Osteocyte (in vitro differentiated cells): ENCODE data around the gene GTF2H1. TPM values are rescaled to one million over a fixed set of nuclear protein-coding genes. Genes with fewer than 3 reads are reported as not detected.

Source experiments
- DNase-seq: peaks from one replicate; pipeline ENCODE4 v3.0.0; 2021; ENCODE audit warnings: mixed read lengths; ENCODE audit not compliant: unreplicated experiment; ENCODE audit errors: extremely low spot score
- H3K27ac Mint-ChIP-seq: one replicate; pipeline ENCODE4 v1.8.0; 2021; ENCODE audit warnings: mild to moderate bottlenecking, mixed read lengths; ENCODE audit not compliant: unreplicated experiment
- H3K27me3 Mint-ChIP-seq: one replicate; pipeline ENCODE4 v1.8.0; 2021; ENCODE audit warnings: mixed read lengths; ENCODE audit not compliant: unreplicated experiment
- H3K36me3 Mint-ChIP-seq: one replicate; pipeline ENCODE4 v1.8.0; 2021; ENCODE audit warnings: mixed read lengths; ENCODE audit not compliant: unreplicated experiment
- H3K4me1 Mint-ChIP-seq: one replicate; pipeline ENCODE4 v1.8.0; 2021; ENCODE audit warnings: mixed read lengths; ENCODE audit not compliant: unreplicated experiment
- H3K4me3 Mint-ChIP-seq: one replicate; pipeline ENCODE4 v1.8.0; 2021; ENCODE audit warnings: mild to moderate bottlenecking, moderate library complexity, mixed read lengths; ENCODE audit not compliant: unreplicated experiment
- H3K9me3 Mint-ChIP-seq: one replicate; pipeline ENCODE4 v1.8.0; 2021; ENCODE audit warnings: mixed read lengths; ENCODE audit not compliant: unreplicated experiment
- microRNA-seq: library from miRNA; unstranded; fragments of <30 nt; microRNA quantifications from one replicate; pipeline ENCODE4 v1.1.0, GENCODE V29; 2020; ENCODE audit not compliant: unreplicated experiment
- total RNA-seq: library from RNA; stranded (reverse); gene quantifications from 2 replicates; pipeline ENCODE4 v1.2.1, GENCODE V29; 2021
- TF ChIP-seq, protein P1 (sequence below): fragments of 200-600 bp; sonication (generic); IDR thresholded peaks from 2 replicates; pipeline ENCODE4 v1.5.0; 2021; ENCODE audit warnings: antibody characterized with exemption, mild to moderate bottlenecking, moderate library complexity

GTF2H1 gene
- total RNA-seq, 1 donor from 2014 or later: 91.1 TPM

DNA sequence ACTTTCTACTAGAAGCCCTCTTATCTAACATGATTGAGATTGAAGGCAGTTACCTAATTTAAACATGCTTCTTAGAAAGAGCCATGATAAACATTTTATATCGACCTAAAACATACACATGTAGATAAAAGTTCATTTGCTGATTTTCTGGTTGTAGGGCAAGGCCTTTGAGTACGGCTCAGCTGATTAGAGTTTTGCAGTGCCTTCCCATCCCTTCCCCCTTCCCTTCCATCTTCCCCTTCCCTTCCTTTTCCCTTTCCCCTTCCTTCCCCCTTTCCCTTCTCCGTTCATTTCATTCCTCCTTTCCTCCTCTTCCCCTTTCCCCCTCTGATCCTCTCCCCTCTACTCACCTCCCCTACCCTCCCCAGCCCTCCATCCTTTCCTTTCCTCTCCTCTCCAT is 94.1 kb downstream of the GTF2H1 start:
- no peaks in the 10 kb centered on the region for H3K27me3 Mint-ChIP-seq
- H3K4me3 Mint-ChIP-seq: no peak overlapping the region
- H3K9me3 Mint-ChIP-seq: no peaks in the 10 kb centered on the region

More for the DNA sequence above, 94.1 kb downstream of the GTF2H1 start:
- Mint-ChIP-seq H3K36me3 (no peaks in the 10 kb centered on the region), H3K27ac (no peak overlapping the region), H3K4me1 (peaks cover 16% of the 10 kb centered on the region)
- TF ChIP-seq, protein P1, sequence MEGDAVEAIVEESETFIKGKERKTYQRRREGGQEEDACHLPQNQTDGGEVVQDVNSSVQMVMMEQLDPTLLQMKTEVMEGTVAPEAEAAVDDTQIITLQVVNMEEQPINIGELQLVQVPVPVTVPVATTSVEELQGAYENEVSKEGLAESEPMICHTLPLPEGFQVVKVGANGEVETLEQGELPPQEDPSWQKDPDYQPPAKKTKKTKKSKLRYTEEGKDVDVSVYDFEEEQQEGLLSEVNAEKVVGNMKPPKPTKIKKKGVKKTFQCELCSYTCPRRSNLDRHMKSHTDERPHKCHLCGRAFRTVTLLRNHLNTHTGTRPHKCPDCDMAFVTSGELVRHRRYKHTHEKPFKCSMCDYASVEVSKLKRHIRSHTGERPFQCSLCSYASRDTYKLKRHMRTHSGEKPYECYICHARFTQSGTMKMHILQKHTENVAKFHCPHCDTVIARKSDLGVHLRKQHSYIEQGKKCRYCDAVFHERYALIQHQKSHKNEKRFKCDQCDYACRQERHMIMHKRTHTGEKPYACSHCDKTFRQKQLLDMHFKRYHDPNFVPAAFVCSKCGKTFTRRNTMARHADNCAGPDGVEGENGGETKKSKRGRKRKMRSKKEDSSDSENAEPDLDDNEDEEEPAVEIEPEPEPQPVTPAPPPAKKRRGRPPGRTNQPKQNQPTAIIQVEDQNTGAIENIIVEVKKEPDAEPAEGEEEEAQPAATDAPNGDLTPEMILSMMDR: no peak
- no peak for DNase-seq

Small RNA genes lying within 50 kb of the gene (microRNA-seq; reads per million reads assigned to microRNA genes)
- gene MIR3159: not detected

Other genes starting within 250 kb of the GTF2H1 start
- 14.9 and 17.6 TPM in 2 replicates for gene SAAL1, start 216.5 kb upstream of the GTF2H1 start, total RNA-seq
- gene MRGPRX3, start 190.0 kb upstream of the GTF2H1 start, total RNA-seq: not detected in 2 replicates
- not detected in 2 replicates for gene MRGPRX4, start 149.7 kb upstream of the GTF2H1 start, total RNA-seq
- not detected in 2 replicates for gene SAA4, start 85.8 kb upstream of the GTF2H1 start, total RNA-seq
- not detected in 2 replicates for gene SAA2, start 73.9 kb upstream of the GTF2H1 start, total RNA-seq
- gene SAA1, start 56.3 kb upstream of the GTF2H1 start, total RNA-seq: not detected in 2 replicates
- gene HPS5, start 427 bp upstream of the GTF2H1 start, total RNA-seq: 68.9 and 76.3 TPM in 2 replicates
- 485 and 491 TPM in 2 replicates for gene LDHA, start 72.0 kb downstream of the GTF2H1 start, total RNA-seq
- not detected in 2 replicates for gene LDHC, start 89.8 kb downstream of the GTF2H1 start, total RNA-seq
- gene LDHAL6A, start 133.3 kb downstream of the GTF2H1 start, total RNA-seq: not detected in 2 replicates
- 77.7 and 81.4 TPM in 2 replicates for gene TSG101, start 204.4 kb downstream of the GTF2H1 start, total RNA-seq